ENCODE measurements around the gene OR12D2. TPM values are rescaled to one million over a fixed set of nuclear protein-coding genes. Genes with fewer than 3 reads are reported as not detected.
"Not testable (repeated sequence)": the region's sequence is repeated elsewhere in the genome, so short reads cannot be mapped to it uniquely, and the experiment has no call there.

Gene OR12D2
- total RNA-seq, result not detected

- peaks cover 2% of the 10 kb centered on the region for H3K9me3 Mint-ChIP-seq
- no peak within 1 kb of the TSS for H3K27ac Mint-ChIP-seq
- no peak within 1 kb of the TSS for H3K4me3 Mint-ChIP-seq
- peaks cover 23 to 49% of the 10 kb centered on the region in 2 donors for H3K27me3 Mint-ChIP-seq
- no peaks in the 10 kb centered on the region for H3K4me1 Mint-ChIP-seq (ENCODE audit: low read depth in 2 of 2)
- ATAC-seq (no peak), DNase-seq (ENCODE audit: low spot score) (no peak)
- no peaks in the 10 kb centered on the region for H3K36me3 Mint-ChIP-seq
Measured at GRCh38 chr6:29395331-29395730, at the start of gene OR12D2. TSS of gene OR12D2 (plus strand) at chr6:29395631. CDS start at chr6:29396700, 1,069 bp downstream.

GRCh38 chr6:29349348-29349747, 46.1 kb upstream of the OR12D2 start:
- ATAC-seq; H3K27ac Mint-ChIP-seq; H3K4me3 Mint-ChIP-seq; DNase-seq (ENCODE audit: low spot score); H3K9me3 Mint-ChIP-seq; H3K4me1 Mint-ChIP-seq (ENCODE audit: low read depth in 2 of 2): not testable (repeated sequence)
- peaks cover 11% of the 10 kb centered on the region for H3K36me3 Mint-ChIP-seq
- peaks cover 24 to 74% of the 10 kb centered on the region in 2 donors for H3K27me3 Mint-ChIP-seq

GRCh38 chr6:29354980-29355379, 40.5 kb upstream of the OR12D2 start:
- ATAC-seq, result no peak
- no peak for DNase-seq (ENCODE audit: low spot score)
- peaks cover 4% of the 10 kb centered on the region for H3K9me3 Mint-ChIP-seq
- H3K36me3 Mint-ChIP-seq, result peaks cover 11% of the 10 kb centered on the region
- no peak overlapping the region for H3K4me3 Mint-ChIP-seq
- no peaks in the 10 kb centered on the region for H3K4me1 Mint-ChIP-seq (ENCODE audit: low read depth in 2 of 2)
- H3K27ac Mint-ChIP-seq, result no peak overlapping the region
- H3K27me3 Mint-ChIP-seq, result peaks cover 26 to 66% of the 10 kb centered on the region in 2 donors

GRCh38 chr6:29355603-29356002, 39.8 kb upstream of the OR12D2 start:
- DNase-seq (ENCODE audit: low spot score) (no peak), ATAC-seq (no peak)
- Mint-ChIP-seq H3K36me3 (peaks cover 11% of the 10 kb centered on the region), H3K9me3 (peaks cover 4% of the 10 kb centered on the region), H3K27me3 (peaks cover 26 to 60% of the 10 kb centered on the region in 2 donors), H3K4me3 (no peak overlapping the region), H3K4me1 (ENCODE audit: low read depth in 2 of 2) (no peaks in the 10 kb centered on the region), H3K27ac (no peak overlapping the region)

- Mint-ChIP-seq H3K4me3 (no peak within 1 kb of the TSS), H3K36me3 (no peaks in the 10 kb centered on the region), H3K27ac (no peak within 1 kb of the TSS), H3K9me3 (no peaks in the 10 kb centered on the region), H3K4me1 (ENCODE audit: low read depth in 2 of 2) (no peaks in the 10 kb centered on the region), H3K27me3 (peaks cover 14 to 25% of the 10 kb centered on the region in 2 donors)
- no peak for DNase-seq (ENCODE audit: low spot score)
- ATAC-seq, result no peak
Measured at GRCh38 chr6:29368765-29369164, 26.7 kb upstream of the OR12D2 start, which contains the start of gene OR5V1. TSS of gene OR5V1 (minus strand) at chr6:29368865. CDS start at chr6:29356195, 12,670 bp downstream.

- peaks cover 25 to 38% of the 10 kb centered on the region in 2 donors for H3K27me3 Mint-ChIP-seq
- H3K27ac Mint-ChIP-seq, result no peak within 1 kb of the TSS
- no peaks in the 10 kb centered on the region for H3K4me1 Mint-ChIP-seq (ENCODE audit: low read depth in 2 of 2)
- H3K4me3 Mint-ChIP-seq, result no peak within 1 kb of the TSS
- ATAC-seq (no peak), DNase-seq (ENCODE audit: low spot score) (no peak)
- no peaks in the 10 kb centered on the region for H3K9me3 Mint-ChIP-seq
- no peaks in the 10 kb centered on the region for H3K36me3 Mint-ChIP-seq
Measured at GRCh38 chr6:29375191-29375590, 20.2 kb upstream of the OR12D2 start, which contains the start of gene OR12D3. TSS of gene OR12D3 (minus strand) at chr6:29375291. CDS start at chr6:29375287, 4 bp downstream.

GRCh38 chr6:29376003-29376402, 19.4 kb upstream of the OR12D2 start:
- Mint-ChIP-seq H3K36me3 (no peaks in the 10 kb centered on the region), H3K9me3 (no peaks in the 10 kb centered on the region), H3K27ac (no peak overlapping the region), H3K4me1 (ENCODE audit: low read depth in 2 of 2) (no peaks in the 10 kb centered on the region), H3K27me3 (peaks cover 20 to 39% of the 10 kb centered on the region in 2 donors), H3K4me3 (no peak overlapping the region)
- DNase-seq (ENCODE audit: low spot score) (no peak), ATAC-seq (no peak)

- H3K27ac Mint-ChIP-seq, result no peak overlapping the region
- no peaks in the 10 kb centered on the region for H3K9me3 Mint-ChIP-seq
- H3K4me3 Mint-ChIP-seq, result no peak overlapping the region
Measured at GRCh38 chr6:29388533-29388932, 6.9 kb upstream of the OR12D2 start.

GRCh38 chr6:29399525-29399924, 4.1 kb downstream of the OR12D2 start:
- DNase-seq (ENCODE audit: low spot score), result no peak
- peaks cover 26 to 53% of the 10 kb centered on the region in 2 donors for H3K27me3 Mint-ChIP-seq
- H3K4me3 Mint-ChIP-seq, result no peak overlapping the region

More at GRCh38 chr6:29388533-29388932, 6.9 kb upstream of the OR12D2 start:
- no peak for DNase-seq (ENCODE audit: low spot score)
- ATAC-seq, result no peak
- peaks cover 29 to 42% of the 10 kb centered on the region in 2 donors for H3K27me3 Mint-ChIP-seq
- H3K4me1 Mint-ChIP-seq (ENCODE audit: low read depth in 2 of 2), result no peaks in the 10 kb centered on the region
- H3K36me3 Mint-ChIP-seq, result no peaks in the 10 kb centered on the region

GRCh38 chr6:29403801-29404200, 8.4 kb downstream of the OR12D2 start:
- Mint-ChIP-seq H3K27me3 (peaks cover 23 to 26% of the 10 kb centered on the region in 2 donors), H3K4me3 (no peak overlapping the region), H3K4me1 (ENCODE audit: low read depth in 2 of 2) (no peaks in the 10 kb centered on the region), H3K27ac (no peak overlapping the region), H3K9me3 (peaks cover 3% of the 10 kb centered on the region), H3K36me3 (no peaks in the 10 kb centered on the region)
- DNase-seq (ENCODE audit: low spot score), result no peak
- ATAC-seq, result no peak

More at GRCh38 chr6:29399525-29399924, 4.1 kb downstream of the OR12D2 start:
- no peaks in the 10 kb centered on the region for H3K36me3 Mint-ChIP-seq
- H3K4me1 Mint-ChIP-seq (ENCODE audit: low read depth in 2 of 2), result no peaks in the 10 kb centered on the region
- ATAC-seq, result no peak
- H3K27ac Mint-ChIP-seq, result no peak overlapping the region
- peaks cover 3% of the 10 kb centered on the region for H3K9me3 Mint-ChIP-seq

GRCh38 chr6:29414588-29414987, 19.2 kb downstream of the OR12D2 start, which contains the start of gene OR12D1:
TSS of gene OR12D1 (plus strand) at chr6:29414928.
- Mint-ChIP-seq H3K4me1 (ENCODE audit: low read depth in 2 of 2) (no peaks in the 10 kb centered on the region), H3K9me3 (peaks cover 13% of the 10 kb centered on the region), H3K27ac (no peak within 1 kb of the TSS), H3K4me3 (no peak within 1 kb of the TSS), H3K27me3 (peaks cover 41 to 52% of the 10 kb centered on the region in 2 donors), H3K36me3 (peaks cover 20% of the 10 kb centered on the region)
- DNase-seq (ENCODE audit: low spot score) (no peak), ATAC-seq (no peak)

- DNase-seq (ENCODE audit: low spot score) (no peak), ATAC-seq (no peak)
- Mint-ChIP-seq H3K9me3 (peaks cover 2% of the 10 kb centered on the region), H3K4me1 (ENCODE audit: low read depth in 2 of 2) (no peaks in the 10 kb centered on the region), H3K27me3 (peaks cover 22 to 43% of the 10 kb centered on the region in 2 donors), H3K27ac (no peak overlapping the region), H3K4me3 (no peak overlapping the region), H3K36me3 (peaks cover 5% of the 10 kb centered on the region)
Measured at GRCh38 chr6:29419516-29419915, 24.1 kb downstream of the OR12D2 start.

GRCh38 chr6:29424168-29424567, 28.7 kb downstream of the OR12D2 start:
- ATAC-seq (no peak), DNase-seq (ENCODE audit: low spot score) (no peak)
- no peaks in the 10 kb centered on the region for H3K4me1 Mint-ChIP-seq (ENCODE audit: low read depth in 2 of 2)
- peaks cover 19 to 48% of the 10 kb centered on the region in 2 donors for H3K27me3 Mint-ChIP-seq
- H3K4me3 Mint-ChIP-seq, result no peak overlapping the region
- H3K9me3 Mint-ChIP-seq, result no peaks in the 10 kb centered on the region
- no peak overlapping the region for H3K27ac Mint-ChIP-seq
- H3K36me3 Mint-ChIP-seq, result peaks cover 5% of the 10 kb centered on the region

GRCh38 chr6:29424575-29424974, 29.1 kb downstream of the OR12D2 start:
- Mint-ChIP-seq H3K27me3 (peaks cover 23 to 53% of the 10 kb centered on the region in 2 donors), H3K9me3 (no peaks in the 10 kb centered on the region), H3K27ac (no peak overlapping the region), H3K36me3 (peaks cover 5% of the 10 kb centered on the region), H3K4me1 (ENCODE audit: low read depth in 2 of 2) (no peaks in the 10 kb centered on the region), H3K4me3 (no peak overlapping the region)
- ATAC-seq (peak in 1 of 2 donors; percentile 38), DNase-seq (ENCODE audit: low spot score) (no peak)

GRCh38 chr6:29425075-29425474, 29.6 kb downstream of the OR12D2 start:
- Mint-ChIP-seq H3K4me1 (ENCODE audit: low read depth in 2 of 2) (no peaks in the 10 kb centered on the region), H3K4me3 (no peak overlapping the region), H3K36me3 (peaks cover 5% of the 10 kb centered on the region), H3K27ac (no peak overlapping the region), H3K9me3 (no peaks in the 10 kb centered on the region), H3K27me3 (peaks cover 24 to 53% of the 10 kb centered on the region in 2 donors)
- ATAC-seq (no peak), DNase-seq (ENCODE audit: low spot score) (no peak)
